Fibroblast of the aortic adventitia (primary cell): ENCODE measurements around the gene PACRG. TPM values are rescaled to one million over a fixed set of nuclear protein-coding genes. Genes with fewer than 3 reads are reported as not detected.

Source experiments
- DNase-seq: peaks from one replicate; pipeline ENCODE4 v3.0.0-alpha.2; 2010; ENCODE audit warnings: low read depth
- H3K4me3 ChIP-seq: 2 replicates; pipeline ENCODE4 v1.5.1; 2011; ENCODE audit warnings: low read depth, mild to moderate bottlenecking, control low read depth, low read length, moderate library complexity
- CTCF ChIP-seq: IDR thresholded peaks from 2 replicates; pipeline ENCODE4 v1.5.1; 2011; ENCODE audit warnings: mild to moderate bottlenecking, low read length, control low read depth, inconsistent platforms; ENCODE audit not compliant: insufficient read depth
- total RNA-seq: library from RNA; depleted of rRNA; stranded (reverse); fragments of >200 nt; gene quantifications from 2 replicates; pipeline ENCODE4 v1.2.3, GENCODE V29; 2012; ENCODE audit warnings: low replicate concordance

The PACRG gene
- total RNA-seq, 1 donor = 0.63 TPM

- TF ChIP-seq CTCF = no peak
- H3K4me3 ChIP-seq = no peak overlapping the region
- DNase-seq = no peak
Measured at GRCh38 chr6:163226836-163227485, 499.2 kb downstream of the PACRG start.

GRCh38 chr6:163228041-163228440, 500.3 kb downstream of the PACRG start:
- DNase-seq = no peak
- no peak overlapping the region for H3K4me3 ChIP-seq
- TF ChIP-seq CTCF = no peak

- no peak overlapping the region for H3K4me3 ChIP-seq
- no peak for TF ChIP-seq CTCF
- DNase-seq = no peak
Measured at GRCh38 chr6:163229050-163229449, 501.3 kb downstream of the PACRG start.

GRCh38 chr6:163230901-163231300, 503.1 kb downstream of the PACRG start:
- no peak for DNase-seq
- H3K4me3 ChIP-seq = no peak overlapping the region
- TF ChIP-seq CTCF = no peak

GRCh38 chr6:163231356-163232014, 503.7 kb downstream of the PACRG start:
- no peak for DNase-seq
- no peak for TF ChIP-seq CTCF
- no peak overlapping the region for H3K4me3 ChIP-seq

GRCh38 chr6:163232015-163232523, 504.3 kb downstream of the PACRG start:
- no peak for DNase-seq
- TF ChIP-seq CTCF = no peak
- H3K4me3 ChIP-seq = no peak overlapping the region
